NCI-H128 (cell line): ENCODE results near the gene FFAR1.

Experiments
- DNase-seq: peaks from one replicate; lab custom pipeline; 2025; ENCODE audit not compliant: unreplicated experiment; lab: John Stamatoyannopoulos, UW

FFAR1 gene

GRCh38 chr19:35383536-35383935, 35.8 kb downstream of the FFAR1 start:
- DNase-seq, result no peak

GRCh38 chr19:35388277-35389054, 40.8 kb downstream of the FFAR1 start:
- DNase-seq, result no peak

- no peak for DNase-seq
Observed at GRCh38 chr19:35389192-35389861, 41.6 kb downstream of the FFAR1 start.

- DNase-seq, result no peak
Observed at GRCh38 chr19:35392742-35393715, 45.3 kb downstream of the FFAR1 start.

GRCh38 chr19:35395382-35396199, 47.9 kb downstream of the FFAR1 start:
- DNase-seq, result no peak

GRCh38 chr19:35396240-35396885, 48.7 kb downstream of the FFAR1 start:
- no peak for DNase-seq

GRCh38 chr19:35397064-35397463, 49.4 kb downstream of the FFAR1 start:
- no peak for DNase-seq
